HCT116 (cell line): Measurements from ENCODE around the gene GNG7. TPM values are rescaled to one million over a fixed set of nuclear protein-coding genes. Genes with fewer than 3 reads are reported as not detected.

ENCODE experiments used
- ATAC-seq: fragments of 200-7000 bp; cut with Tn5 transposase; 2 replicates; pipeline ENCODE4 v1.9.1; 2020; ENCODE audit warnings: mild to moderate bottlenecking, moderate library complexity
- BruUV-seq: library from RNA; stranded (reverse); fragments of 400-500 nt; replicated peaks from 2 replicates; lab custom pipeline; 2021; lab: Mats Ljungman, UMichigan
- CTCF ChIA-PET: fragments of 300-600 bp; sonication (Branson Sonifier 250); formaldehyde crosslinking; loops from one replicate; lab custom pipeline; 2021; ENCODE audit warnings: antibody characterized with exemption; lab: Charles Lee
- POLR2A ChIA-PET: fragments of 300-600, 350-600 bp; sonication (Branson Sonifier 250); formaldehyde crosslinking; loops from one replicate; lab custom pipeline; 2021; ENCODE audit warnings: antibody characterized with exemption; lab: Charles Lee
- RAD21 ChIA-PET, 2 experiments: fragments of 300-600 bp; sonication (Branson Sonifier 250); formaldehyde crosslinking; loops; one replicate each; lab custom pipeline; 2023; ENCODE audit warnings: low total read pairs in 2 of 2; ENCODE audit not compliant: uncharacterized antibody in 2 of 2, unreplicated experiment in 2 of 2, low non-redundant PET in 1 of 2; lab: Charles Lee
- DNase-seq: peaks from one replicate; pipeline ENCODE4 v3.0.0-alpha.2; 2010; ENCODE audit warnings: low read depth, low spot score
- H2AFZ ChIP-seq: fragments of 200-600 bp; shearing (Covaris generic), sonication (generic); 2 replicates; pipeline ENCODE4 v1.6.1; 2017; ENCODE audit warnings: low read depth, mixed run types, mixed read lengths, antibody characterized with exemption, low read length; ENCODE audit not compliant: poor library complexity, severe bottlenecking
- H3K27ac ChIP-seq: 2 replicates; pipeline ENCODE4 v1.5.1; 2012; ENCODE audit warnings: low read depth, low read length
- H3K27me3 ChIP-seq: fragments of 200-600 bp; sonication (generic); 2 replicates; pipeline ENCODE4 v1.6.1; 2016; ENCODE audit warnings: mixed run types, low read length, mixed read lengths; ENCODE audit not compliant: insufficient read depth
- H3K36me3 ChIP-seq, 2 experiments: fragments of 200-500 bp in 1 of 2; fragments of 200-600 bp in 1 of 2; sonication (Bioruptor generic) in 1 of 2; sonication (generic) in 1 of 2; 2 replicates each; pipeline versions ENCODE4 v1.5.1 to v1.6.1; 2014 to 2016; ENCODE audit warnings: low read length in 2 of 2, inconsistent platforms in 1 of 2, mixed read lengths in 1 of 2, mixed run types in 1 of 2; ENCODE audit not compliant: insufficient read depth in 2 of 2, control insufficient read depth in 1 of 2
- H3K4me1 ChIP-seq, 2 experiments: fragments of 200-600 bp in 1 of 2; sonication (generic) in 1 of 2; 2 replicates each; pipeline versions ENCODE4 v1.5.1 to v1.6.1; 2012 to 2017; ENCODE audit warnings: low read length in 2 of 2, inconsistent platforms in 1 of 2, mild to moderate bottlenecking in 1 of 2, mixed read lengths in 1 of 2, mixed run types in 1 of 2, moderate library complexity in 1 of 2; ENCODE audit not compliant: insufficient read depth in 2 of 2, control insufficient read depth in 1 of 2
- H3K4me2 ChIP-seq: fragments of 200-600 bp; sonication (generic); 2 replicates; pipeline ENCODE4 v1.6.1; 2017; ENCODE audit warnings: mixed run types, low read length, mixed read lengths
- H3K4me3 ChIP-seq, 2 experiments: fragments of 200-600 bp in 1 of 2; sonication (generic) in 1 of 2; replicated peaks in 1 of 2; 2 replicates each; pipeline ENCODE4 v1.5.1; 2011 to 2016; ENCODE audit warnings: low read length in 2 of 2, control low read depth in 1 of 2, low read depth in 1 of 2, mild to moderate bottlenecking in 1 of 2, mixed read lengths in 1 of 2, mixed run types in 1 of 2
- H3K79me2 ChIP-seq: fragments of 200-600 bp; sonication (generic); 2 replicates; pipeline ENCODE4 v1.6.1; 2017; ENCODE audit warnings: mild to moderate bottlenecking, mixed run types, low read length, moderate library complexity, mixed read lengths; ENCODE audit not compliant: insufficient read depth
- H3K9ac ChIP-seq: fragments of 200-600 bp; sonication (generic); 2 replicates; pipeline ENCODE4 v1.6.1; 2016; ENCODE audit warnings: low read length, mixed read lengths
- H3K9me2 ChIP-seq: fragments of 200-600 bp; sonication (generic), shearing (Covaris generic); 2 replicates; pipeline ENCODE4 v1.6.1; 2017; ENCODE audit warnings: mixed run types, mild to moderate bottlenecking, moderate library complexity; ENCODE audit not compliant: insufficient read depth
- H3K9me3 ChIP-seq, 2 experiments: fragments of 200-500 bp in 1 of 2; fragments of 200-600 bp in 1 of 2; sonication (Bioruptor generic) in 1 of 2; sonication (generic) in 1 of 2; 2 replicates each; pipeline ENCODE4 v1.6.1; 2014 to 2017; ENCODE audit warnings: low read length in 2 of 2, mixed read lengths in 2 of 2, inconsistent platforms in 1 of 2, low read depth in 1 of 2, mild to moderate bottlenecking in 1 of 2, mixed run types in 1 of 2, moderate library complexity in 1 of 2; ENCODE audit not compliant: control insufficient read depth in 1 of 2, insufficient read depth in 1 of 2
- H4K20me1 ChIP-seq: fragments of 200-600 bp; sonication (generic), shearing (Covaris generic); 2 replicates; pipeline ENCODE4 v1.6.1; 2017; ENCODE audit warnings: mixed run types, mild to moderate bottlenecking, moderate library complexity; ENCODE audit not compliant: insufficient read depth
- ATF3 ChIP-seq: IDR thresholded peaks from 2 replicates; pipeline ENCODE4 v1.6.1; 2012
- CBX3 ChIP-seq: IDR thresholded peaks from 2 replicates; pipeline ENCODE4 v1.6.1; 2012; ENCODE audit warnings: low read depth
- CEBPB ChIP-seq: IDR thresholded peaks from 2 replicates; pipeline ENCODE4 v1.6.1; 2012; ENCODE audit warnings: low read depth
- CTCF ChIP-seq, 3 experiments: fragments of 200-600 bp in 1 of 3; sonication (generic) in 1 of 3; IDR thresholded peaks in 2 of 3; conservative IDR thresholded peaks in 1 of 3; 2 replicates each; pipeline ENCODE4 v1.5.1; 2012 to 2017; ENCODE audit warnings: low read depth in 2 of 3, low read length in 2 of 3, antibody characterized with exemption in 1 of 3, borderline replicate concordance in 1 of 3, control low read depth in 1 of 3, mild to moderate bottlenecking in 1 of 3, mixed read lengths in 1 of 3, mixed run types in 1 of 3, moderate library complexity in 1 of 3; ENCODE audit not compliant: insufficient read depth in 1 of 3
- EGR1 ChIP-seq: IDR thresholded peaks from 2 replicates; pipeline ENCODE4 v1.6.1; 2012; ENCODE audit warnings: low read depth
- ELF1 ChIP-seq: IDR thresholded peaks from 2 replicates; pipeline ENCODE4 v1.6.1; 2012; ENCODE audit warnings: low read depth, borderline replicate concordance
- EZH2 ChIP-seq: fragments of 200-600 bp; sonication (generic); IDR thresholded peaks from 2 replicates; pipeline ENCODE4 v1.6.1; 2017; ENCODE audit warnings: antibody characterized with exemption, mixed run types
- EZH2phosphoT487 ChIP-seq: fragments of 200-600 bp; IDR thresholded peaks from 2 replicates; pipeline ENCODE4 v1.6.1; 2018; ENCODE audit warnings: antibody characterized with exemption, borderline replicate concordance
- FOSL1 ChIP-seq: IDR thresholded peaks from 2 replicates; pipeline ENCODE4 v1.6.1; 2012; ENCODE audit warnings: low read depth
- JUND ChIP-seq: IDR thresholded peaks from 2 replicates; pipeline ENCODE4 v1.6.1; 2012
- POLR2A ChIP-seq: IDR thresholded peaks from 2 replicates; pipeline ENCODE4 v1.7.0; 2011; ENCODE audit warnings: borderline replicate concordance; ENCODE audit not compliant: insufficient read depth, insufficient read length; ENCODE audit errors: extremely low read depth
- POLR2AphosphoS5 ChIP-seq: IDR thresholded peaks from 2 replicates; pipeline ENCODE4 v1.6.1; 2011; ENCODE audit warnings: mild to moderate bottlenecking, low read depth, low read length, moderate library complexity
- RAD21 ChIP-seq: IDR thresholded peaks from 2 replicates; pipeline ENCODE4 v1.6.1; 2012; ENCODE audit warnings: low read depth, mild to moderate bottlenecking
- SIN3A ChIP-seq: IDR thresholded peaks from 2 replicates; pipeline ENCODE4 v1.6.1; 2012; ENCODE audit warnings: low read depth
- SP1 ChIP-seq: IDR thresholded peaks from 2 replicates; pipeline ENCODE4 v1.6.1; 2012; ENCODE audit warnings: low read depth
- TCF7L2 ChIP-seq: IDR thresholded peaks from 2 replicates; pipeline ENCODE4 v1.7.0; 2011; ENCODE audit warnings: borderline replicate concordance, inconsistent platforms; ENCODE audit not compliant: insufficient read depth, insufficient read length; ENCODE audit errors: extremely low read depth
- YY1 ChIP-seq: IDR thresholded peaks from 2 replicates; pipeline ENCODE4 v1.6.1; 2011; ENCODE audit warnings: low read length, low read depth, moderate library complexity, mild to moderate bottlenecking; ENCODE audit not compliant: insufficient replicate concordance; ENCODE audit errors: extremely low read depth
- ZBTB33 ChIP-seq: IDR thresholded peaks from 2 replicates; pipeline ENCODE4 v1.6.1; 2011; ENCODE audit warnings: mild to moderate bottlenecking, low read length, moderate library complexity; ENCODE audit not compliant: insufficient replicate concordance; ENCODE audit errors: extremely low read depth
- ZFX ChIP-seq: fragments of 450-650 bp; IDR thresholded peaks from 2 replicates; pipeline ENCODE4 v1.6.1; 2017
- ZNF274 ChIP-seq: fragments of 200-500 bp; sonication (Bioruptor generic); IDR thresholded peaks from 2 replicates; pipeline ENCODE4 v1.6.1; 2014; ENCODE audit warnings: mild to moderate bottlenecking, low read depth, low read length, inconsistent platforms
- intact Hi-C: fragments of 100-400 bp; cut with micrococcal nuclease; formaldehyde crosslinking; loops from 2 replicates; pipeline ENCODE4 v1.10.0; 2022
- total RNA-seq: library from RNA; stranded (reverse); gene quantifications from one replicate; pipeline ENCODE4 v1.2.1, GENCODE V29; 2021; ENCODE audit not compliant: unreplicated experiment
- TF ChIP-seq, protein P1 (sequence below): IDR thresholded peaks from 2 replicates; pipeline ENCODE4 v1.6.1; 2012

Gene GNG7
- total RNA-seq, 1 experiment from 2014 or later = 11.3 TPM

- H3K79me2 ChIP-seq = no peaks in the 10 kb centered on the region
- CTCF ChIA-PET = interaction anchor here (0.9 to 1.0 kb wide), 2 partner anchors 19 to 86 kb away, joined by 3 to 5 read pairs; no protein-coding TSS in a partner anchor
- no peaks in the 10 kb centered on the region for H3K27me3 ChIP-seq
- ATAC-seq (peak; percentile 82), DNase-seq (peak; percentile 87)
- H3K9ac ChIP-seq = peak overlapping the region; percentile 77
- no TSS peak for BruUV-seq
- H3K36me3 ChIP-seq = no peaks in the 10 kb centered on the region
- no peaks in the 10 kb centered on the region for H3K9me3 ChIP-seq
- peak overlapping the region; percentile 31 to 56 for H3K4me3 ChIP-seq
- H3K9me2 ChIP-seq = no peaks in the 10 kb centered on the region
- POLR2A ChIA-PET = interaction anchor here (0.6 to 1.9 kb wide), 8 partner anchors 11 to 54 kb away, joined by 3 to 21 read pairs (median 6); partner anchors contain the start of gene GADD45B
- H2AFZ ChIP-seq = no peak overlapping the region
- no peaks in the 10 kb centered on the region for H4K20me1 ChIP-seq
- H3K4me2 ChIP-seq = peak overlapping the region; percentile 92
- peak overlapping the region; percentile 87 for H3K27ac ChIP-seq
- intact Hi-C loops = loop anchor here (1.0 kb wide), 1 partner anchor 49 kb away; the partner anchor contains the start of gene GADD45B
- peaks cover 61 to 79% of the 10 kb centered on the region in 2 experiments for H3K4me1 ChIP-seq
- RAD21 ChIA-PET = interaction anchor here (0.6 to 1.4 kb wide), 5 partner anchors 8 to 114 kb away, joined by 3 to 6 read pairs (median 5); partner anchors contain the start of gene GADD45B (in 1 of the 2)
- TF ChIP-seq EZH2phosphoT487 = no peak
- TF ChIP-seq POLR2AphosphoS5 = peak; percentile 74
- TF ChIP-seq CTCF (IDR thresholded peaks at IDR 0.05 in 2 of 3, conservative IDR thresholded peaks at IDR 0.05 in 1 of 3; ENCODE audit: borderline replicate concordance in 1 of 3, insufficient read depth in 1 of 3, low read depth in 2 of 3, low read length in 2 of 3) = no peak
- peak; percentile 67 for TF ChIP-seq YY1
- TF ChIP-seq ZFX = peak; percentile 23; the same call in 1 of the 2 replicates
- TF ChIP-seq SP1 = peak; percentile 88
- no peak for TF ChIP-seq ELF1
- peak; percentile 53 for TF ChIP-seq POLR2A
- TF ChIP-seq CBX3 = peak; percentile 85; the same call in 1 of the 2 replicates
- TF ChIP-seq ATF3 = no peak; the same call in 1 of the 2 replicates
- TF ChIP-seq, protein P1, sequence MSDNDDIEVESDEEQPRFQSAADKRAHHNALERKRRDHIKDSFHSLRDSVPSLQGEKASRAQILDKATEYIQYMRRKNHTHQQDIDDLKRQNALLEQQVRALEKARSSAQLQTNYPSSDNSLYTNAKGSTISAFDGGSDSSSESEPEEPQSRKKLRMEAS = peak; percentile 91
- TF ChIP-seq ZBTB33 = peak; percentile 10
- peak; percentile 26 for TF ChIP-seq TCF7L2
- peak; percentile 94 for TF ChIP-seq CEBPB
- TF ChIP-seq EGR1 = no peak
- TF ChIP-seq FOSL1 = peak; percentile 84
- TF ChIP-seq ZNF274 = no peak
- no peak for TF ChIP-seq EZH2
- peak; percentile 91 for TF ChIP-seq SIN3A
- TF ChIP-seq JUND = peak; percentile 88
- peak; percentile 40 for TF ChIP-seq RAD21
Observed at GRCh38 chr19:2524840-2525723, 177.4 kb downstream of the GNG7 start.
